Measurements from ENCODE around the gene TAF5L.
"Not testable (repeated sequence)": the region's sequence is repeated elsewhere in the genome, so short reads cannot be mapped to it uniquely, and the experiment has no call there.

The TAF5L gene

GRCh38 chr1:229563241-229563640 lies 62.7 kb downstream of the TAF5L start:
- DNase-seq = no peak

DNA sequence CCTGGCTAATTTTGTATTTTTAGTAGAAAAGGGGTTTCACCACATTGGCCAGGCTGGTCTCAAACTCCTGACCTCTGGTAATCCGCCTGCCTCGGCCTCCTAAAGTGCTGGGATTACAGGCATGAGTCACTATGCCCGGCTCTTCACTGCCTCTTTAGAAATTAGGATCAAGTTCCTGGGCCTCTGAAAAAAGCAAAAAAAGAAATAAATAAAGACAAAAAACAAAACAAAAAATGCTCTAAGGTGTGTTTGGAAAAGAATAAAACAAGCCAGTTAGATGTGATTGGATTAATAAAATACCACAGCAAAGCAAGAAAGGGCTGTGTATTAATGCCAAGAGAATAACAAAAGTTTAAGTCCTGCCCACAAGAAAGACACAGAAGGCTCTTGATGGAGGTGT lies 63.2 kb downstream of the TAF5L start:
- no peak for DNase-seq

DNA sequence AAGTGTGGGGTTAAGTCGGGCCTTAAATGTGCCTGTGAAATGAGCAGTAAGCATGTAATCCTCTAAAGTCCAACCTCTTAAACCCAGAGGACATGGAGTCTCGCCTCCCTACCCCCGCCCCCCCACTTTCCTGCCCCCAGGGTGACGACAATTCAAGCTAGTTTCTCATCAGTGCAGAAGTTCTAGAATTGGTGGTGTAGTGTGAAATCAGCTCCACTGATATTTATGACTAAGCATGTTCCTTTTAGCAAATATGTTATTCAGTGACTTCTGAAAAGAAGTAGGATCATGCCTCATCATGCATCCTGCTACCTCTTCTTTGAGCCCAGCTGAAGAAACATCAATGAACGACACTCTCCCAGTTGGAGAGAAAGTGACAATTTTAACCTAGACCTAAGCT lies 64.8 kb downstream of the TAF5L start:
- no peak for DNase-seq

GRCh38 chr1:229560124-229560523 lies 65.8 kb downstream of the TAF5L start:
- DNase-seq = not testable (repeated sequence)

- not testable (repeated sequence) for DNase-seq
Measured at GRCh38 chr1:229559336-229559801, 66.6 kb downstream of the TAF5L start.

GRCh38 chr1:229558460-229559335 lies 67.2 kb downstream of the TAF5L start, which contains the start of gene ABCB10:
ABCB10 (minus strand) TSS chr1:229558707; CDS start chr1:229558652, 55 bp downstream.
- DNase-seq = peak; percentile 96

DNA sequence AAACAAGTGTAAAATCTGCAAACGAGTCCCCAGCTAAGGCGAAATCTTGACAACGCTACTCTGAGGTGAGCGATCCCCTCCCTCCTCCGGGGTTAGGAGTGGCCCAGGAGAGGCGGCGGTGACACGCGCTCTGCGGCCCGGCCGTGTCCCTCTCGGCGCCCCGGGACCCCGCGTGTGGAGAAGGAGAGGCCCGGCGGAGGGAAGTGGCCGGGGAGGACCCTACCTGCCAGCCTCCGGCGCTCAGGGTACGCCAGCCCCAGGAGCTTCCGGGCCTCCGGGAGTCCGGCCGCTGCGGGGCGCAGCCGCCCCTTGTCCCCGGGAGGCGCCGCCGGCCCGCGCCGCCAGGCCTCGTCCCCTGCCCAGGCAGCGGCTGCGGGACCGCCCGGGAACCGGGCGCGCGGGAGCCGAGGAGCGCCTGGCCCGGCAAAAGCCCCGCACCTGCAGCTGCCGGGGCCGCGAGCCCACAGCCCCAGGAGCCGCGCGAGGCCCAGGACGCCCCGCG lies 68.0 kb downstream of the TAF5L start:
- DNase-seq = peak; percentile 29

GRCh38 chr1:229557200-229557850 lies 68.6 kb downstream of the TAF5L start:
- no peak for DNase-seq

GRCh38 chr1:229554886-229555621 lies 70.9 kb downstream of the TAF5L start:
- DNase-seq = no peak

DNA sequence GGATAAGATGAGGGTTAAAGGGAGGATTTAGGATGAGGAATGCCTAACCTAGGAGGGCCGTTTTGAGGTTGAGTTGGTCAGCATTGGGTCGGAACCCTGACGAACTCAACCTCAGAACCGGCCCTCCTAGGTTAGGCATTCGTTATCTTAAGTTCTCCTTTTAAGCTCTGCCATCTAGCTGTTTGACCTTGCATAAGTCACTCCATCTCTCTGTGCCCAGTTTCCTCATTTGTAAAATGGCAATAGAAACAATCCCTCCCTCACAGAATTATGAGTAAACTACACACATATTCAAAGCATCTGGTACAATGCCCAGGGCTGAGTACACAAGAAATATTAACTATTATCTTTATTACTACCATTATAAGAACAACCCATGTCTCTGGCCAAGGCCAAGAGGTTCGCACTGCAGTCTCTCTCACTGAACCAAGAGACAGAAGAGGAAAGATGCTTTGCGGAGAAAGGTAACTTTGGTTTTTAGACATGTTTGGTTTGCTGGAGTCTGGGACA lies 72.2 kb downstream of the TAF5L start:
- no peak for DNase-seq

GRCh38 chr1:229552732-229553131 lies 73.2 kb downstream of the TAF5L start:
- DNase-seq = no peak

- DNase-seq = no peak
Measured at GRCh38 chr1:229550812-229551567, 74.9 kb downstream of the TAF5L start.

DNA sequence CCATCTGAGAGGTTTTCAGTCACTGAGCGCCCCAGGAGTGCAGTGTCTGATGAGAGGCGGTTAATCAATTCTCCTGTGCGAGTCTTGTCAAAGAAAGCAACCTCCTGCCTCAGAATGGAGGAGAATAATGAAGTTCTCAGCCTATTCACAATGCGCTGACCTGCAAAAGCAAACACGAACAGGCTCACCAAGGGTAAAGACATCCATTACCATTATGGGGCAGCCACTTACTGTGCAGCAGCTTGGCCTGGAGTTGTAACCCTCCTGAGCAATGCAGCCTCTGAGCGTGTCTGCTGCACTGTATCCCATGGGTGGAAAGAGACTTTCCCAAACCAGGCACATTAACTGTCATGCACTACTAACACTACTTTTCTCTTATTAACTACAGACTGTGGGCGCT lies 78.4 kb downstream of the TAF5L start:
- no peak for DNase-seq

GRCh38 chr1:229544587-229544986 lies 81.3 kb downstream of the TAF5L start:
- no peak for DNase-seq
